ENCODE data around the gene NEK8.
A peak's percentile ranks its signal among the peaks of the same experiment; 100 is the strongest.
"Not testable (repeated sequence)": the region's sequence is repeated elsewhere in the genome, so short reads cannot be mapped to it uniquely, and the experiment has no call there.

The NEK8 gene

DNA sequence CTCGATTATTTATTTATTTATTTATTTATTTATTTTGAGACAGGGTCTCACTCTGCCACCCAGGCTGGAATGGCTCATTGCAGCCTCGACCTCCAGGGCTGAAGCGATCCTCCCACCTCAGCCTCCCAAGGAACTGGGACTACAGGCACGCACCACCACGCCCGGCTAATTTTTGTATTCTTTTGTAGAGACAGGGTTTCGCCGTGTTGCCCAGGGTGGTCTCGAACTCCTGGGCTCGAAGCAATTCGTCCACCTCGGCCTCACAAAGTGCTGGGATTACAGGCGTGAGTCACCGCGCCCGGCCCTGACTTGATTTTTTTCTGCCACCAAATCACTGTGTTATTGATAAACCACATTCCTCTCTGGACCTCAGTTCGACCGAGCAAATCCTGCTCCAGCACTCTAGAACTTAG lies 9.6 kb upstream of the NEK8 start:
- no CpG with 5 or more reads among the region's 18 CpGs for WGBS (ENCODE audit: insufficient coverage, insufficient read length)
- Histone ChIP-seq H3K27me3 (ENCODE audit: control insufficient read depth, insufficient read depth, low read length) (no peaks in the 10 kb centered on the region), H3K9me3 (ENCODE audit: control insufficient read depth, insufficient read depth, low read length) (no peaks in the 10 kb centered on the region), H3K27ac (ENCODE audit: low read length) (no peak overlapping the region), H3K4me1 (ENCODE audit: control insufficient read depth, insufficient read depth, low read length) (no peaks in the 10 kb centered on the region), H3K4me3 (ENCODE audit: low read length) (peak overlapping the region; percentile 57; the same call in 1 of the 2 replicates), H3K36me3 (ENCODE audit: control insufficient read depth, insufficient read depth, low read length) (peaks cover 33% of the 10 kb centered on the region)
- no peak for DNase-seq (ENCODE audit: low read depth, low spot score)

DNA sequence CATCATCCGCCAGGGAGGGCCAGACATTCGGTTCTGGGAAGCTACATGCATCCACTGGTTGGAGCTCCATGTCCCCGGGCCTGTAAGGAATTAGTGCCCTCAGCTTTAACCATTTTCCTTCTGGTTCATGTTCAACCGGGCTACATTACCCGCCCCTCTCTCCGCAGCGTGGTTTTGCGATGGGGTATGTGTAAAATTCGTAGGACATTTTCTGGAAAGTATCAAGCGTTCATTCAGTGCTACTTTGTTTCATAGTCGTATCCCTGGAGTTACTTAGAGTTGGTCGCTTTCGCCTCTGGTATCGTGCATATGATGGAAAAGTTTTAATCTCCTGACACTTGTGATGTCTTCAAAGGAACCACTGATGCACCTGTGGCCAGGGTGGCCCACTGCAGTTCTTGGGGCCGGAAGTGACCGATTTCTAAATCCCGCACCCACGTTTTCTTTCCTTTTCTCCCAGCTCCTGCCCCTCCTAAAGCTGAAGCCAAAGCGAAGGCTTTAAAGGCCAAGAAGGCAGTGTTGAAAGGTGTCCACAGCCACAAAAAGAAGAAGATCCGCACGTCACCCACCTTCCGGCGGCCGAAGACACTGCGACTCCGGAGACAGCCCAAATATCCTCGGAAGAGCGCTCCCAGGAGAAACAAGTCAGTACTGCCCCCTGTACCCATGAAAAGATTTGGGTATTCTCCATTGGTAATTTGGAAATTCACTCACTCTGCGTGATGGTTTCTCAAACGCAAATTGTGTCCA lies 8.2 kb upstream of the NEK8 start:
- Histone ChIP-seq H3K9me3 (ENCODE audit: control insufficient read depth, insufficient read depth, low read length) (no peaks in the 10 kb centered on the region), H3K4me1 (ENCODE audit: control insufficient read depth, insufficient read depth, low read length) (no peaks in the 10 kb centered on the region), H3K36me3 (ENCODE audit: control insufficient read depth, insufficient read depth, low read length) (peaks cover 26% of the 10 kb centered on the region; the same call in 1 of the 2 replicates), H3K27ac (ENCODE audit: low read length) (no peak overlapping the region), H3K27me3 (ENCODE audit: control insufficient read depth, insufficient read depth, low read length) (no peaks in the 10 kb centered on the region), H3K4me3 (ENCODE audit: low read length) (peak overlapping the region; percentile 80)
- no CpG with 5 or more reads among the region's 30 CpGs for WGBS (ENCODE audit: insufficient coverage, insufficient read length)
- DNase-seq (ENCODE audit: low read depth, low spot score), result no peak

DNA sequence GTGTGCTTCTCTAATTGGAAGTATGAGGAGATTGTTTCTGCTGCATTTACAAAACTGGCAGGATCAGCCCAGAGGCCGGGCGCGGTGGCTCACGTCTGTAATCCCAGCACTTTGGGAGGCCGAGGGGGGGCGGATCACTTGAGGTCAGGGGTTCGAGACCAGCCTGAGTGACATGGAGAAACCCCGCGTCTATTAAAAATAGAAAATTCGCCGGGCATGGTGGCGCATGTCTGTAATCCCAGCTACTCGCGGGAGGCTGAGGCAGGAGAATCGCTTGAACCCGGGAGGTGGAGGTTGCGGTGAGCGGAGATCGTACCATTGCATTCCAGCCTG lies 7.6 kb upstream of the NEK8 start:
- H3K36me3 ChIP-seq (ENCODE audit: control insufficient read depth, insufficient read depth, low read length), result peaks cover 25% of the 10 kb centered on the region; the same call in 1 of the 2 replicates
- not testable (repeated sequence) for H3K27me3 ChIP-seq (ENCODE audit: control insufficient read depth, insufficient read depth, low read length); H3K9me3 ChIP-seq (ENCODE audit: control insufficient read depth, insufficient read depth, low read length); DNase-seq (ENCODE audit: low read depth, low spot score); H3K4me1 ChIP-seq (ENCODE audit: control insufficient read depth, insufficient read depth, low read length); H3K27ac ChIP-seq (ENCODE audit: low read length)
- no CpG with 5 or more reads among the region's 19 CpGs for WGBS (ENCODE audit: insufficient coverage, insufficient read length)
- peak overlapping the region; percentile 80; the same call in 1 of the 2 replicates for H3K4me3 ChIP-seq (ENCODE audit: low read length)

DNA sequence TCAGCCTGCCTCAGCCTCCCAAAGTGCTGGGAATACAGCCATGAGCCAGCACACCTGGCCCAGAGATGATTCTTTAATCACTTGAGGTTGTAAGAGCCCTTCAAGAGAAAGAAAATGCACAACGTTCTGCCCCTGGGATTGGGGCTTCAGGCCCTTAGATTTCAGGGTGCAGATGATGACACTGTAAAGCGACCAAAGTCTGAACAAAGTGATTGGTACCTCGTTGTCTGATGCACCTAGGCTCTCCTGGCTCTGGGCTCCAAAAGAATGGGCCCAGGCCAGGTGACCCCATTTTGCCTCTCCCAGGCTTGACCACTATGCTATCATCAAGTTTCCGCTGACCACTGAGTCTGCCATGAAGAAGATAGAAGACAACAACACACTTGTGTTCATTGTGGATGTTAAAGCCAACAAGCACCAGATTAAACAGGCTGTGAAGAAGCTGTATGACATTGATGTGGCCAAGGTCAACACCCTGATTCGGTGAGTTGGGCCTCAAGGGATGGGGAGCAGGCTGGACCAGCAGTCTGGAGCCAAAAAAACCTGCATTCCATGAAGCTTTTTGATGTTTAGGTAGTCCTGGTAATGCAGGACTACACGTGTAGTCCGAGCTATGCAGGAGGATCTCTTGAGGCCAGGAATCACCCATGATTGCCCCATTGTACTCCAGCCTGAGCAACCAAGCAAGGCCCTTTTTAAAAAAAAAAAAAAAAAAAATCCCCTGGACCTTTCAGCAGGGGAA lies 6.0 kb upstream of the NEK8 start:
- Histone ChIP-seq H3K4me3 (ENCODE audit: low read length) (no peak overlapping the region), H3K27me3 (ENCODE audit: control insufficient read depth, insufficient read depth, low read length) (no peaks in the 10 kb centered on the region), H3K36me3 (ENCODE audit: control insufficient read depth, insufficient read depth, low read length) (peaks cover 25% of the 10 kb centered on the region; the same call in 1 of the 2 replicates), H3K4me1 (ENCODE audit: control insufficient read depth, insufficient read depth, low read length) (no peaks in the 10 kb centered on the region), H3K9me3 (ENCODE audit: control insufficient read depth, insufficient read depth, low read length) (no peaks in the 10 kb centered on the region), H3K27ac (ENCODE audit: low read length) (no peak overlapping the region)
- DNase-seq (ENCODE audit: low read depth, low spot score), result no peak
- WGBS (ENCODE audit: insufficient coverage, insufficient read length), result no CpG with 5 or more reads among the region's 7 CpGs

DNA sequence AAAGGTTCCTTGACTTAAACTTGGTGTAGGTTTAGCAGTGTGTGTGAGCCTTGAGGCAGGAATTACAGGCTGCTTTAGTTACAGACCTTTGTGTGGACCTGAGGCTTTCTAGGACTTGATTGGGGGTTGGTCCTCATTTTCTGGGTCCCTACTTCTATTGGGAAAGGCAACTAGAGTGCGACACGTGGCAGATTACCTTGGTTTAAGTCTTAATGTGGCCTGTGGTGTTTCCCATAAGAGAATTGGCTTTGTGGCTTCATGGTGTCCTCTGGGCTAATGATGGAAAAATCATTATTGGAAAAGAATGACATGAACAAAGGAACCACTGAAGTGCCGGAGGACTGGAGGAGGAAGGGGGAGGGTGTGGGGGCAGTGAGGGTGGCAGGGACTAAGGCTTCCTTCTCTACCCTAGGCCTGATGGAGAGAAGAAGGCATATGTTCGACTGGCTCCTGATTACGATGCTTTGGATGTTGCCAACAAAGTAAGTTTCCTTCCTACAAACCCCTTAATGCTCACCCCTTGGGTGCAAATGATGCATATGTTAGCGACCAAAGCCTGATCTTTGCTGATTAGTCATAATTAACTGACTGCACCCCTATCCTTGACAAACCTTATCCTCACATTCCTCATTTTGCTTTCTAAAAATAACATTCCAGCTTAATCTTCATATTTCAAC lies 5.3 kb upstream of the NEK8 start:
- Histone ChIP-seq H3K27me3 (ENCODE audit: control insufficient read depth, insufficient read depth, low read length) (no peaks in the 10 kb centered on the region), H3K4me1 (ENCODE audit: control insufficient read depth, insufficient read depth, low read length) (no peaks in the 10 kb centered on the region), H3K27ac (ENCODE audit: low read length) (no peak overlapping the region), H3K9me3 (ENCODE audit: control insufficient read depth, insufficient read depth, low read length) (no peaks in the 10 kb centered on the region), H3K4me3 (ENCODE audit: low read length) (no peak overlapping the region), H3K36me3 (ENCODE audit: control insufficient read depth, insufficient read depth, low read length) (peaks cover 25% of the 10 kb centered on the region; the same call in 1 of the 2 replicates)
- no peak for DNase-seq (ENCODE audit: low read depth, low spot score)
- no CpG with 5 or more reads among the region's 6 CpGs for WGBS (ENCODE audit: insufficient coverage, insufficient read length)

DNA sequence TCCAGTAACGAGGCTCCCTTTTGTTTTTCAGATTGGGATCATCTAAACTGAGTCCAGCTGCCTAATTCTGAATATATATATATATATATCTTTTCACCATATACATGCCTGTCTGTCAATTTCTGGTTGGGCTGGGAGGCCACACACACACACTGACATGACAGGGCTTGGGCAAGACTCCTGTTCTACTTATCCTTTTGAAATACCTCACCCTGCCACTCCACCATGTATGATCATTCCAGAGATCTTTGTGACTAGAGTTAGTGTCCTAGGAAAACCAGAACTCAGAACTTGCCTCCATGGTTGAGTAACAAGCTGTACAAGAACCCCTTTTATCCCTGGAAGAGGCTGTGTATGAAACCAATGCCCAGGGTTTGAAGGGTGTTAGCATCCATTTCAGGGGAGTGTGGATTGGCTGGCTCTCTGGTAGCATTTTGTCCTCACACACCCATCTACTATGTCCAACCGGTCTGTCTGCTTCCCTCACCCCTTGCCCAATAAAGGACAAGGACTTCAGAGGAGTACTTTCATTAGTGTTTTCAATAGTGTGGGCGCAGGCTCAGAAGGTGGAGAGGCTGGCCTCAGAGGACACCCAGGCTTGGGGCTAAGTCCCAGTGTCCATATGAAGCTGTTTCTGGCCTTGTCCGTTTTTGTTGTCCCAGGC lies 4.6 kb upstream of the NEK8 start:
- H3K36me3 ChIP-seq (ENCODE audit: control insufficient read depth, insufficient read depth, low read length), result peaks cover 25% of the 10 kb centered on the region; the same call in 1 of the 2 replicates
- H3K9me3 ChIP-seq (ENCODE audit: control insufficient read depth, insufficient read depth, low read length); DNase-seq (ENCODE audit: low read depth, low spot score); H3K27me3 ChIP-seq (ENCODE audit: control insufficient read depth, insufficient read depth, low read length); H3K4me1 ChIP-seq (ENCODE audit: control insufficient read depth, insufficient read depth, low read length); H3K27ac ChIP-seq (ENCODE audit: low read length); H3K4me3 ChIP-seq (ENCODE audit: low read length): not testable (repeated sequence)
- WGBS (ENCODE audit: insufficient coverage, insufficient read length), result no CpG with 5 or more reads among the region's 4 CpGs

DNA sequence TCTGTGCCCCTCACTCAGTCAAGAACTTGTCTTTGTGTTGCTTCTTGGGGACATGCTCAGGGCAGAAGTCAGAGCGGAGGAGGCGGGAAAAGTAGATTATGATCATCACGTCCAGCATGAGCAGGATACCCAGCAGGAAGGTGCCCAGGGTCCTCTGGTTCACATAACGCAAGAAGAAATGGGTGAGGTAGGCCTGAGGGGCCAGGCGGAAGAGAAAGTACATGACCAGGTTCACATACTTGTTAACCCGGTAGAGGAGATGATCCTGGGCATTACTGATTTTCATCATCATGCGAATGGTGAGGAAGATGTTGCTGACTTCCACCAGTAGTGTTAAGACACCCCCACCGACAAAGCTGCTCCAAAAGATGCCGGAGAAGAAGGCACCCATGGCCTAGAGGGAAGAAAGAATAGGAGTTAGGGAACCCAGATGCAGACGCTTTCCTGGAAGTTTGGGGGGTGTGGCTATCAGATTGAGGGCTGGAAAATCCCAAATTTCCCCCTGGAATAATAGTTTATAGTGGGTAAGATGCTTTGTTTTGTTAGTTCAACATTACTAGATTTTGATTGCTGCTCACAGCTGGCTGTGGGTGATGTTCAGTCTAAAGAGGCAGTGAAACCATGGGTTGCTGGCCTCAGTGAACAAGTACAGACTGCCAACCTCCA lies 4.0 kb upstream of the NEK8 start:
- Histone ChIP-seq H3K27me3 (ENCODE audit: control insufficient read depth, insufficient read depth, low read length) (no peaks in the 10 kb centered on the region), H3K9me3 (ENCODE audit: control insufficient read depth, insufficient read depth, low read length) (no peaks in the 10 kb centered on the region), H3K36me3 (ENCODE audit: control insufficient read depth, insufficient read depth, low read length) (peaks cover 25% of the 10 kb centered on the region; the same call in 1 of the 2 replicates), H3K27ac (ENCODE audit: low read length) (no peak overlapping the region), H3K4me3 (ENCODE audit: low read length) (peak overlapping the region; percentile 55; the same call in 1 of the 2 replicates), H3K4me1 (ENCODE audit: control insufficient read depth, insufficient read depth, low read length) (no peaks in the 10 kb centered on the region)
- DNase-seq (ENCODE audit: low read depth, low spot score), result no peak
- WGBS (ENCODE audit: insufficient coverage, insufficient read length), result no CpG with 5 or more reads among the region's 10 CpGs

DNA sequence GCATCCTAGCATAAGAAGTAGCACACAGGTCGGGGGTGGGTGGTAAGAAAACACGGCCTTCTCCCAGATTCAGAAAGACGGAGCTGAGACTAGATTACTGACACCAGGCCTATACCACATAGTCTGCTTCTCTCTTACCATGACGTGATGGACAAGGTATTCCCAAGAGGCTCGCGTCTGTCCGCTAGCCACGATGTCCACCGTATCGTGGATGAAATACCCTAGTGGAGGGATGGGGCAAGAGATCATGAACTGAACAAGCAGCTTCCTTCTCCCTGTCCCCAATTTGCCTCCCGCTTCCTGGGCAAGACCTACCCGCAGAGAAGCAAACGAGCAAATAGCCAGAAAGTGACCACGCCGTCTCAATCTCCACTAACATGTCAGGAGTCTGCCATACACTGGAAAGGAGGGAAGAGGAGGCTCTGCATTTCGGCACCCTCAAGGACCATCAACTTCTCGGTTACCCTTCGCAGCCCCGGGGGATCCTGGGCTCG lies 3.4 kb upstream of the NEK8 start:
- Histone ChIP-seq H3K9me3 (ENCODE audit: control insufficient read depth, insufficient read depth, low read length) (no peaks in the 10 kb centered on the region), H3K27ac (ENCODE audit: low read length) (no peak overlapping the region), H3K27me3 (ENCODE audit: control insufficient read depth, insufficient read depth, low read length) (no peaks in the 10 kb centered on the region), H3K36me3 (ENCODE audit: control insufficient read depth, insufficient read depth, low read length) (peaks cover 25% of the 10 kb centered on the region; the same call in 1 of the 2 replicates), H3K4me3 (ENCODE audit: low read length) (peak overlapping the region; percentile 55; the same call in 1 of the 2 replicates), H3K4me1 (ENCODE audit: control insufficient read depth, insufficient read depth, low read length) (no peaks in the 10 kb centered on the region)
- DNase-seq (ENCODE audit: low read depth, low spot score), result no peak
- WGBS (ENCODE audit: insufficient coverage, insufficient read length), result no CpG with 5 or more reads among the region's 20 CpGs

DNA sequence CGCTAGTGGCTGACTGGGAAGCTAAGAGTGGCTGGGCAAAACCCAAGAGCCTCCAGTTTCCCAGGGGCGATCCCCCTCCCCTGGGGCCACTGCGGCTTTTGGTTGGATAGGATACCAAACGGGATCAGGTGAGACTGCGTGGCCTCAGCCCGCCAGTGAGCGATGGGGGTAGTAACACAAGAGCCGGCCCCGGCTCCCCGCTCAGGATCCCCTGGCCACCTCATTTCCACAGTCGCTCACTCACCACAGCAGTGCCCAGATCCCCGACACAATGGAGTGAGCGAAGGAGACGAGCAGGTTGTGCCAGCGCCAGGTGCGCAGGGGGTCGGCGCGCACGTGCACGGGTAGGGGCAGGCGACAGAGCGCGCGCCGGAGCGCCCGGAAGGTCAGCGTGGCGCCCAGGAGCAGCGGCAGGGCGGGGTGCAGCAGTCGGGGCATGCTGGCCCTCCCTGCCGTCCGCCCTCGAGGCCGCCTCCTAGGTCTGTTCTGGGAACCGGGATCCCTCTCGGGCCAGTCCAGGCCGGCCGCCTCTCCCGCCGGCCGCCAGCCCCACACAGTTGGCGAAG lies 2.8 kb upstream of the NEK8 start:
- Histone ChIP-seq H3K36me3 (ENCODE audit: control insufficient read depth, insufficient read depth, low read length) (peaks cover 25% of the 10 kb centered on the region; the same call in 1 of the 2 replicates), H3K4me3 (ENCODE audit: low read length) (peak overlapping the region; percentile 55), H3K9me3 (ENCODE audit: control insufficient read depth, insufficient read depth, low read length) (no peaks in the 10 kb centered on the region), H3K27ac (ENCODE audit: low read length) (no peak overlapping the region), H3K27me3 (ENCODE audit: control insufficient read depth, insufficient read depth, low read length) (no peaks in the 10 kb centered on the region), H3K4me1 (ENCODE audit: control insufficient read depth, insufficient read depth, low read length) (no peaks in the 10 kb centered on the region)
- DNase-seq (ENCODE audit: low read depth, low spot score), result no peak
- WGBS (ENCODE audit: insufficient coverage, insufficient read length), result no CpG with 5 or more reads among the region's 45 CpGs
